ENCODE data around the gene NFATC2.

GRCh38 chr20:51467956-51468626 is 74.4 kb downstream of the NFATC2 start:
- TF ChIP-seq, protein P1, sequence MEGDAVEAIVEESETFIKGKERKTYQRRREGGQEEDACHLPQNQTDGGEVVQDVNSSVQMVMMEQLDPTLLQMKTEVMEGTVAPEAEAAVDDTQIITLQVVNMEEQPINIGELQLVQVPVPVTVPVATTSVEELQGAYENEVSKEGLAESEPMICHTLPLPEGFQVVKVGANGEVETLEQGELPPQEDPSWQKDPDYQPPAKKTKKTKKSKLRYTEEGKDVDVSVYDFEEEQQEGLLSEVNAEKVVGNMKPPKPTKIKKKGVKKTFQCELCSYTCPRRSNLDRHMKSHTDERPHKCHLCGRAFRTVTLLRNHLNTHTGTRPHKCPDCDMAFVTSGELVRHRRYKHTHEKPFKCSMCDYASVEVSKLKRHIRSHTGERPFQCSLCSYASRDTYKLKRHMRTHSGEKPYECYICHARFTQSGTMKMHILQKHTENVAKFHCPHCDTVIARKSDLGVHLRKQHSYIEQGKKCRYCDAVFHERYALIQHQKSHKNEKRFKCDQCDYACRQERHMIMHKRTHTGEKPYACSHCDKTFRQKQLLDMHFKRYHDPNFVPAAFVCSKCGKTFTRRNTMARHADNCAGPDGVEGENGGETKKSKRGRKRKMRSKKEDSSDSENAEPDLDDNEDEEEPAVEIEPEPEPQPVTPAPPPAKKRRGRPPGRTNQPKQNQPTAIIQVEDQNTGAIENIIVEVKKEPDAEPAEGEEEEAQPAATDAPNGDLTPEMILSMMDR (IDR thresholded peaks at IDR 0.05; ENCODE audit: insufficient read depth, low read length, poor library complexity, severe bottlenecking), result no peak
- no peak for TF ChIP-seq EZH2phosphoT487 (conservative IDR thresholded peaks at IDR 0.05; ENCODE audit: low read length)

All from SU-DHL-6 (cell line).